ENCODE data around the gene IDUA. TPM values are rescaled to one million over a fixed set of nuclear protein-coding genes. Genes with fewer than 3 reads are reported as not detected.
"Not testable (repeated sequence)": the region's sequence is repeated elsewhere in the genome, so short reads cannot be mapped to it uniquely, and the experiment has no call there.

IDUA gene
- total RNA-seq, 3 donors from 2014 or later = 29.7 to 45.7 (median 33.4) TPM

DNA sequence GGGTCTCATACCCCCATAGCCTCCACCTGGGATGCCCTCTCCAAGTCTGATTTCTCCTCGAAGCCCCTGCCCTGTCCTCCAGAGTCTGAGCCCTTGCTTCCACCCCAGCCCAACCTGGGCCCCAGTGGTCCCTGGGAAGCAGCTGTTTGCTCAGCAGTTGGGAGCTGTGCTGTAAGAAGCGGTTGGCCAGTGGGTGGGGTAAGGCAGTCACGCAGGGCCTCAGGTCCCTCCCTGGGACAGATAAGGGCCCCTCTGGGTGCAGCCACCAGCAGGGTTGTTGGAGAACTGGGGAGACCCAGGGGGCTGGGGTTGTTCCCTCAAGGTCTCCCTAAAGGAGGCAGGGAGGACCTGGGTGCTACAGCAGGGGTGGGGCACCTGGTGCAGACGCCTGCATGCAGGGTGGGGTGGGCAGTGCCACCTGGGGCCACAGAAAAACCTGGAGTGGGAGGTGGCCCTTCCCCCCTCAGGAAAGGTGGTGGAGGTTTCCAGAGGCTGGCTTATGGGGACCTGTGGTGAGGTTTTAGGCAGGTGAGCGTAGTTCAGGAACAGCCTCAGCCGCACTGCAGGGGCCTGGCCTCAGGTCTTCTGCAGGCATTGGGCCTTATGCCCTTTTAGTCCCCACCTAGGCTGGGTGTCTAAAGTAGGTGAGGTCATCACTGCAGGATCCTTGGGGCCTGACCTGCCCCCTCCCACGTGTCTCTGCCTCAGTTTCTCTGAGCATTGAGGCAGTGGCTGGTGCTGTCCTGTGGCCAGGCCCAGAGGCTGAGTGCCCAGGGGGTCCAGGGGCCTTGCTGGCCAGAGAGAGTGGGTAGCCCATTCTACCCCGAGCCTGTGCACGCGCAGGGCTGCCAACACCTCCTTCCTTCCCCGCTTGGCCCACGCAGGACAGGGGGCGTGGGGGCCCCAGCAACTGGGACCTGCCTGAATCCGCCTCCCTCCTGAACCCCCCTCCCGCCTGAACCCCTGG is 9.5 kb downstream of the IDUA start:
- no peaks in the 10 kb centered on the region for H3K9me3 ChIP-seq
- ATAC-seq (no peak), DNase-seq (peak in 1 of 3 donors; percentile 49)
- H3K4me1 ChIP-seq (ENCODE audit: low read depth) = peaks cover 32% of the 10 kb centered on the region
- TF ChIP-seq, protein P1, sequence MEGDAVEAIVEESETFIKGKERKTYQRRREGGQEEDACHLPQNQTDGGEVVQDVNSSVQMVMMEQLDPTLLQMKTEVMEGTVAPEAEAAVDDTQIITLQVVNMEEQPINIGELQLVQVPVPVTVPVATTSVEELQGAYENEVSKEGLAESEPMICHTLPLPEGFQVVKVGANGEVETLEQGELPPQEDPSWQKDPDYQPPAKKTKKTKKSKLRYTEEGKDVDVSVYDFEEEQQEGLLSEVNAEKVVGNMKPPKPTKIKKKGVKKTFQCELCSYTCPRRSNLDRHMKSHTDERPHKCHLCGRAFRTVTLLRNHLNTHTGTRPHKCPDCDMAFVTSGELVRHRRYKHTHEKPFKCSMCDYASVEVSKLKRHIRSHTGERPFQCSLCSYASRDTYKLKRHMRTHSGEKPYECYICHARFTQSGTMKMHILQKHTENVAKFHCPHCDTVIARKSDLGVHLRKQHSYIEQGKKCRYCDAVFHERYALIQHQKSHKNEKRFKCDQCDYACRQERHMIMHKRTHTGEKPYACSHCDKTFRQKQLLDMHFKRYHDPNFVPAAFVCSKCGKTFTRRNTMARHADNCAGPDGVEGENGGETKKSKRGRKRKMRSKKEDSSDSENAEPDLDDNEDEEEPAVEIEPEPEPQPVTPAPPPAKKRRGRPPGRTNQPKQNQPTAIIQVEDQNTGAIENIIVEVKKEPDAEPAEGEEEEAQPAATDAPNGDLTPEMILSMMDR (IDR thresholded peaks at IDR 0.05) = no peak
- no peaks in the 10 kb centered on the region for H3K36me3 ChIP-seq (ENCODE audit: low read depth)
- intact Hi-C loops (cut with DNase I, micrococcal nuclease) = no loop called here
- no peak overlapping the region for H3K4me3 ChIP-seq

DNA sequence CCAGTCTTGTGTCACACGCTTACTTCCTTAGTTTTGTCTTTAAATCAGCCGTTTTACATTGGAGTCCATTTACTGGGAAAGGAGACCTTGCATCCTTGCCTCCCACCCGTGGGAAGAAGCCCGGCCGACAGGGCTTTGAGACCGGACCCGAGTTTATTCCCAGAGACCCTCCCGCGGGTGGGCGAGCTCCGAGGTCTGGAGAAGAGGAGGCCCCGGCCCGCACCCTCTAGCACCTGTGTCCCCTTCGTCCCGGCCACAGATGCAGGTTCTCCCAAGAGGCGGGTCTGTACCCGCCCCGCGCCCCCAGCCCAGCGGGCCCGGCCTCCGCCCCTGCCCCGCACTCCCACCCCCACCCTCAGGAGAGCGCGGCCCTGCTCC is 10.1 kb downstream of the IDUA start:
- H3K4me3 ChIP-seq = no peak overlapping the region
- DNase-seq (no peak), ATAC-seq (no peak)
- H3K4me1 ChIP-seq (ENCODE audit: low read depth) = peaks cover 33% of the 10 kb centered on the region
- no peaks in the 10 kb centered on the region for H3K9me3 ChIP-seq
- TF ChIP-seq, protein P1 (IDR thresholded peaks at IDR 0.05) = no peak
- H3K36me3 ChIP-seq (ENCODE audit: low read depth) = no peaks in the 10 kb centered on the region
- intact Hi-C loops (cut with DNase I, micrococcal nuclease) = no loop called here

DNA sequence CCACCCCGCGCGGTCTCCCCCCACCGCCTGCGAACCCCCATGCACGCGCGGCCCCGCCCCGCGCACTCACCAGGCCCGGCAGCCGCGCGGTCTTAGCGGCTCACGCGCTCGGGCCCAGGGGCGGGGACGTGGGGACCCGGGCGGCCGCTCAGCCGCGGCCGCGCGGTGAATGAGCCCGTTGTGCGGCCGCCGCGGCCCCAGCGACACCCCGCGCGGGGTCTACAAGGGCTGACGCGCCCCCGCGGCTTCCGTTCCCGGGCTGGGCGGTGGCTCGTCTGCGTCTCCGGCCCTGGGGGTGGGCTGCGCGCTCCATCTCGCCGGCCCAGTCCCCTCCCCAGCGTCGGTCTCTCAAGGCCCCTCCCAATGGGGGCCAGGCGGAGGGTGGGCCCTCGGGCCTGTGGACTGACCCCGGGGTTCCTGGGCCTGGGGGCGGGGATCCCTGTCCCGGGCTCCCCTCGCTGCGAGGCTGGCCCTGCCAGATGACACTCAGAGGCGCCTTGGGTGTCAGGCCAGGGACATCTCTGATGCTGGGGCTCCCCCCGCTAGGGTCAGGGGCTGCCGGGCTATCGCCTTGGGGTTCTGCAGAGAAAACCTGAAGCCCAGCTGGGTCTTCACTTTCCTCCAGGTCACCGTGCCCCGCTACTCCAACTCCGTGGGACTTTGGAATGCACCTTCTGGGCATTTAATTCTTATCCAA is 10.7 kb downstream of the IDUA start:
- TF ChIP-seq, protein P1 (IDR thresholded peaks at IDR 0.05) = no peak
- Histone ChIP-seq H3K4me1 (ENCODE audit: low read depth) (peaks cover 33% of the 10 kb centered on the region), H3K9me3 (no peaks in the 10 kb centered on the region), H3K4me3 (no peak overlapping the region), H3K36me3 (ENCODE audit: low read depth) (no peaks in the 10 kb centered on the region)
- DNase-seq = peak in 1 of 3 donors; percentile 49
- intact Hi-C loops (cut with DNase I, micrococcal nuclease) = no loop called here
- ATAC-seq = no peak

DNA sequence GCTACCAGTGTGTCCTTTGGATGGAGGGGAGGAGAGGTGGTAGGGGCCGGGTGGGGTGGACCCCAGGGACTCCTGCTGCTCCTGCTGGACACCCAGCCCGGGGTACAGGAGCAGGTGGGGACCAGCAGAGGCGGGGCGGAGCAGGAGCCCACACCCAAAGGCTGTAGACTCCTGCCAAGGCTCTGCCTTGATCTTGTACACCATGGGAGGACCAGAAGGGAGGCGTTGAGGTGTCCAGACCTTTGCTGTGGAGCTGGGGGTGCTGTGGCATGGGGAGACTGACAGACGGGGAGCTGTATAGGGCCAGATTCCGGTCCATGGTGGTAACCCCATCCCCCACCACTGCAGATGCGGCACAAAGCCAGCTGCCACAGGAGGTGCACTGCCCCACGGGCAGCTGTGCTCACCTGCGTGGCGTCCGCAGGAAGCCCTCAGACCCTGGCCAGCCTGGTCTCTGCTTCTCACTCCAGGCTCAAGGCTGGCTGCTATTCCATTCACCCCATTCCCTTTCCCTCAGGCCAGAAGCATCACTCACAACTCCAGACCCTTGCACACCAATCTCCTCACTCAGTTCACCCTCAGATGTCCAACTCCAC is 11.3 kb downstream of the IDUA start:
- Histone ChIP-seq H3K4me1 (ENCODE audit: low read depth) (peaks cover 32% of the 10 kb centered on the region), H3K36me3 (ENCODE audit: low read depth) (no peaks in the 10 kb centered on the region), H3K4me3 (no peak overlapping the region), H3K9me3 (no peaks in the 10 kb centered on the region)
- intact Hi-C loops (cut with DNase I, micrococcal nuclease) = no loop called here
- DNase-seq (no peak), ATAC-seq (no peak)
- TF ChIP-seq, protein P1 (IDR thresholded peaks at IDR 0.05) = no peak

DNA sequence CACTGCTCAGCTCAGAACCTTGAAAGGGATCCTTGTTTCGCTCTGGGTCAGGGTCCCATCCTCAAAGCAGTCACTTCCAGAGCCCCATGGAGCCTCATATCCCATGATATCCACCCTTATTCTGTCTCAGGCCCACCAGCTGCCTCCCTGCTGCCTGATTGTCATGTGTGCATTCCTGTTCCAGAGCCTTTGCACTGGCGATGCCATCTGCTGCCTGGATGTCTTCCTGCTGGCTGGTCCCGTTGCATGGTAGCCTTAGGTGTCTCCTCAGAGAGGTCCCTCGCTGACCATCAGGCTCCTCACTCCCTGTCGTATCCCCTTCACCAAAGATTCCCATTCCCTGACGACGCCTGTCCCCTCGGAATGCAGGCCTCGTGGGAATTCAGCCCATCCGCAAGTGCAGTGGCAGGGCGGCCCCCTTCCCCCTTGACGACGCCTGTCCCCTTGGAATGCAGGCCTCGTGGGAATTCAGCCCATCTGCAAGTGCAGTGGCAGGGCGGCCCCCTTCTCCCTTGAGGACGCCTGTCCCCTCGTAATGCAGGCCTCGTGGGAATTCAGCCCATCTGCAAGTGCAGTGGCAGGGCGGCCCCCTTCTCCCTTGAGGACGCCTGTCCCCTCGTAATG is 12.5 kb downstream of the IDUA start:
- H3K9me3 ChIP-seq; intact Hi-C loops (cut with DNase I, micrococcal nuclease); ATAC-seq; DNase-seq; H3K4me3 ChIP-seq; H3K36me3 ChIP-seq (ENCODE audit: low read depth): not testable (repeated sequence)
- peaks cover 24% of the 10 kb centered on the region for H3K4me1 ChIP-seq (ENCODE audit: low read depth)
